GM21619 (cell line): ENCODE data around the gene ZDHHC5.
"Not testable (repeated sequence)": the region's sequence is repeated elsewhere in the genome, so short reads cannot be mapped to it uniquely, and the experiment has no call there.

Source experiments
- ATAC-seq: cut with Tn5 transposase; IDR thresholded peaks from one replicate; pipeline ENCODE4 v1.9.1; 2021; ENCODE audit not compliant: unreplicated experiment

Gene ZDHHC5

DNA sequence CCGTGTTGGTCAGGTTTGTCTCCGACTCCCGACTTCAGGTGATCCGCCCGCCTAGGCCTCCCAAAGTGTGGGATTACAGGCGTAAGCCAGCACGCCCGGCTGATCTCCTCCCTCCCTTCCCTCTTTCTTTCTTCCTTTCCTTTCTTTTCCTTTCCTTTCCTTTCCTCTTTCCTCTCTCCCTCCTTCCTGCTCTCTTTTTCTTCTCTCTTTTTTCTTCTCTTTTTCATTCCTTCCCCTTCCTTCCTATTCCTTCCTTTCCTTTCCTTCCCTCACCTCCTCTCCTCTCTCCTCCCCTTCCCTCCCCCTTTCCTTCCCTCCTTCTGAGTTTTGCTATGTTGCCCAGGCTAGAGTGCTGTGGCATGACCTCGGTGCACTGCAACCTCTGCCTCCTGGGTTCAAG lies 3.9 kb upstream of the ZDHHC5 start:
- ATAC-seq, result no peak

DNA sequence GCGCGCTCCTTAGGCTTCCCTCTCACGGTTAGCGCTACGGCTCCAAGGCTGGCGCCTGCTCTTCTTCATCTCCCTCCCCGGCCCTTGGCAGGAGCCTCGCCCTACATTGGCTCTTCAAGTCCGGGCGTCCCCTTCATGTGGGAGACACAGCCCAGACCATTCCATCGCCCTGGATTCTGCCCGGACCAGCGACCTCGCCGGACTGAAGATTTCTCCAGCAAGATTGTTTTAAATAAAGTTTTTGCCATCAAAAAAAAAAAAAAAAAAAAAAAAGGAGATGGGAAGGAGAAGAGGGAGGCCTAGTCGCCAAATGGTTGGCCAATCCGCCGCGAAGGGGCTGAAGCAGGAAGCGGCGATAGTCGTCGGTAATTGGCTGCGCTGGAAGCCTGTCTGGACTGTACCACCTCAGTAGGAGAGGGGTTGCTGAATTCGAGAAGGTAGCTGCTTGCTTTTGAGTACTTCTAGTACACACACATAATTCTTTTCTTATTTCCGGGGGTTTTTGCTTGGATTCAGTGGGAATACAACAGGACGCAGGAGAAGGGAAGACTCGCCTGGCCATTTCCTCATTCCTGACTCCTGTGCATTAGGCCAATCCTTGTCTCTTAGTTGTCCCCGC lies 688 bp upstream of the ZDHHC5 start:
- ATAC-seq, result peak; percentile 66

GRCh38 chr11:57668434-57668782 lies 494 bp downstream of the ZDHHC5 start:
- ATAC-seq, result peak; percentile 8

GRCh38 chr11:57674251-57674650 lies 6.3 kb downstream of the ZDHHC5 start:
- no peak for ATAC-seq

GRCh38 chr11:57675176-57675941 lies 7.4 kb downstream of the ZDHHC5 start:
- ATAC-seq, result no peak

DNA sequence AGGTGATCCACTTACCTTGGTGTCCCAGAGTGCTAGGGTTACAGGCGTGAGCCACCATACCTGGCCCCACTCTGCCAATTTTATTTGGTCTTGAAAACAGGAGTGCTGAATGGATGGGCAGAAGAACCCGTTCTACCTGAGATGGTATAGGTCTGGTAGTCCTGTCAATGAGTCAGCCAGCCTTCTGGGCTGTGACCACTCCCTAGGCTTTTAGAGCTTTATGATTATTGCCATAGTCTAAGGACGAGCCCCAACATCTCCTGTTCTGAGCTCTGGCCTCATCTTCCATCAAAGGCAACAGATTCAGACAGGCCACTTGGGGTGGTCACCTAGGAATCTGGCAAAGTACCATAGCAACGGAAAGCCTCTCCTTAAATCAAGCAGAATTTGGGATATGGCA lies 11.5 kb downstream of the ZDHHC5 start:
- no peak for ATAC-seq

DNA sequence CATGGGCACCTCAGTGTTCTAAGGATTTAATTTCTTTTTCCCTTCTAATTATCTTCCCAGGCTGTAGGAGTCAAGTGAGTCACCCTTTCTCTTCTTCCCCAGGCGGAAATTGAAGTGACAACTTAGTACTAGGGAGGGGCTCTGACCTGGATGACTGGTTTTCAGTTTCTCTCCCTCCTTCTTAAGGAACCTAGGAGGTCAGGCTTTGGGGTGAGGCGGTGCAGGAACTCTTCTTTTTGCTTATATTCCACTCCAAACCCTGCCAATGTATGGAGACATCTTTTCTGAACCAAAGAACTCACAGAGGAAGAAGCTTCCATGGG lies 12.6 kb downstream of the ZDHHC5 start:
- peak; percentile 41 for ATAC-seq

DNA sequence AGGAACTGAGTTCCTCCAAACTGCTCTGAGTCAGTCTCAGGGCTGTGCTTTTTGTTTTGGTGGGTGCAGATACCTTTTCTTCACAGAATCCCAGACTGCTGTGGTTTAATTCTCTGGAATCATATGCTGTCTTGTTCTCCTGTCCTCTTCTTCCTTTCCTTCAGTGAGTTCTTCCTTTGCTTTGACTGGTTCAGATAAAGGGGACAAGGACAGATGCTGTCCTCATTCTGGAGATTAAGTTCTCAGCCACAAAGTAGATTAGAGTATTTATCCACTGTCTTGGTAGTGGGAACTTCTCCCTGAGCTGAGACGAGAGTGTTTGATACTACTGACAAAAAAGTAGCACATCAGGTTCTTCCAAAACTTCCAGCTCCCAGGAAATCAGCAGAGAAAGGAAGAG lies 13.3 kb downstream of the ZDHHC5 start:
- no peak for ATAC-seq

GRCh38 chr11:57690474-57690873 lies 22.6 kb downstream of the ZDHHC5 start:
- not testable (repeated sequence) for ATAC-seq

DNA sequence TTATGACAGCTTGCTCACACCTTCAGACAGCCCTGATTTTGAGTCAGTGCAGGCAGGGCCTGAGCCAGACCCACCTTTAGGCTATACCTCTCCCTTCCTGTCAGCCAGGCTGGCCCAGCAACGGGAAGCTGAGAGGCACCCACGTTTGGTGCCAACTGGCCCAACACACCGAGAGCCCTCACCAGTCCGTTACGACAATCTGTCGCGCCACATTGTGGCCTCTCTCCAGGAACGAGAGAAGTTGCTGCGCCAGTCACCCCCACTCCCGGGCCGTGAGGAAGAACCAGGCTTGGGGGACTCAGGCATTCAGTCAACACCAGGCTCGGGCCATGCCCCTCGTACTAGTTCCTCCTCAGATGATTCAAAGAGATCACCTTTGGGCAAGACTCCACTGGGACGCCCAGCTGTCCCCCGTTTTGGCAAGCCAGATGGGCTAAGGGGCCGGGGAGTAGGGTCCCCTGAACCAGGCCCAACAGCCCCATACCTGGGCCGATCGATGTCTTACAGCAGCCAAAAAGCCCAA lies 31.0 kb downstream of the ZDHHC5 start:
- ATAC-seq, result no peak

- no peak for ATAC-seq
These were observed 31.9 kb downstream of the ZDHHC5 start for GRCh38 chr11:57699813-57700212.

GRCh38 chr11:57700425-57700824 lies 32.5 kb downstream of the ZDHHC5 start:
- no peak for ATAC-seq

GRCh38 chr11:57703341-57703740 lies 35.4 kb downstream of the ZDHHC5 start:
- no peak for ATAC-seq

DNA sequence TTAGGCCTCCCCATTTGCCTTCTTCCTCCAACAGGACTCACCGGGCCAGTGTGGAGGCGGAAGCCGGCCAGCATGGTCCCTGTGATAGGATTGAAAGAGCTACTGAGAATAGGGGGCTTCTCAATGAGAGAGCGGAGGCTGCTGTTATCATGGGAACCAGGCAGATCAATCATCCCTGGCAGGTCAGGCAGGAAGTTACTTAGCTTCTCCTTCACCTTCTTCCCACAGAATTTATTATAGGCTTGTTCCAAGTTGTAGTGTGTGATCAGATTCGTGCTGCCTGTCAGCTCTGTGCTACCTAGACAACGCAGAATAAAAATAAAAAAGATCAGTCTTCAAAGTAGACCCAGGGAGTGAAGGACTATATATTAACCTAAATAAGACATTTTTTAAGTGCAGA lies 37.0 kb downstream of the ZDHHC5 start:
- ATAC-seq, result no peak

- ATAC-seq, result not testable (repeated sequence)
These were observed 37.5 kb downstream of the ZDHHC5 start for GRCh38 chr11:57705432-57705831.

GRCh38 chr11:57709802-57710367 lies 42.0 kb downstream of the ZDHHC5 start:
- ATAC-seq, result no peak

DNA sequence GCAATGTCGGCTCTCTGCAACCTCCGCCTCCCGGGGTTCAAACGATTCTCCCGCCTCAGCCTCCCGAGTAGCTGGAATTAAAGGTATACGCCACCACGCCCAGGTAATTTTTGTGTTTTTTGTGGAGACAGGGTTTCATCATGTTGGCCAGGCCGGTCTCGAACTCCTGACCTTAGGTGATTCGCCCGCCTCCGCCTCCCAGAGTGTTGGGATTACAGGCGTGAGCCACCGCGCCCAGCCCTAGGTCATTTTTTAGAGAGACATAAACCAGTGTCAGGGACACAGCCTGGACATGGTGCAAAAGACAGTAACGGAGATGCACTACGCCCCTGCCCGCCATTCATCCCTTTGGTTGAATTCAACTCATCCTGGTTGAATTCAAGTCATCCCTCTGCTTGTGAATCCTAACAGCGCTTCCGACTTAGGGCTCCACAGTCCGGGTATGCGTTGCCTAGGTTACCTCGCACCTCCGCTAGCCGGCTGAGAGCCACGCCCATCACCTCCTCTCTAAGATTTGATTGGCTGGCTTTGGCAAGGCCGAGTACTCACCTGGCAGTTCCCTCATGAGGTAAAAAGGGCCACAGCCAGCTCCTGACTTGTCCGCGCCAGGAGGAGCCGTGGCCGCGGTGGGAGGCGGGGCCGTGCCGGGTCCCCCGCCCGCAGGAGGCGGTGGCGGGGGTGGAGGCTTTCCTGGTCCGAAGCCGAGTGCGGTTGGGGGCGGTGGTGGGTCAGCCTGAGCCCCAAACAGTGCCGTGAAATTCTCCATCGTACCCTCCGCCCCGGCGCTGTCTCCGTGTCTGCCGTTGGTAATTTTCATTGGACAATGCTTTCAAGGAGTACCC lies 43.7 kb downstream of the ZDHHC5 start, which contains the start of gene MED19:
Gene MED19, minus strand, starts transcription at position 802 of the 842 bp plus-strand sequence. Its CDS starts 36 bp downstream, at position 766.
- peak; percentile 38 for ATAC-seq

DNA sequence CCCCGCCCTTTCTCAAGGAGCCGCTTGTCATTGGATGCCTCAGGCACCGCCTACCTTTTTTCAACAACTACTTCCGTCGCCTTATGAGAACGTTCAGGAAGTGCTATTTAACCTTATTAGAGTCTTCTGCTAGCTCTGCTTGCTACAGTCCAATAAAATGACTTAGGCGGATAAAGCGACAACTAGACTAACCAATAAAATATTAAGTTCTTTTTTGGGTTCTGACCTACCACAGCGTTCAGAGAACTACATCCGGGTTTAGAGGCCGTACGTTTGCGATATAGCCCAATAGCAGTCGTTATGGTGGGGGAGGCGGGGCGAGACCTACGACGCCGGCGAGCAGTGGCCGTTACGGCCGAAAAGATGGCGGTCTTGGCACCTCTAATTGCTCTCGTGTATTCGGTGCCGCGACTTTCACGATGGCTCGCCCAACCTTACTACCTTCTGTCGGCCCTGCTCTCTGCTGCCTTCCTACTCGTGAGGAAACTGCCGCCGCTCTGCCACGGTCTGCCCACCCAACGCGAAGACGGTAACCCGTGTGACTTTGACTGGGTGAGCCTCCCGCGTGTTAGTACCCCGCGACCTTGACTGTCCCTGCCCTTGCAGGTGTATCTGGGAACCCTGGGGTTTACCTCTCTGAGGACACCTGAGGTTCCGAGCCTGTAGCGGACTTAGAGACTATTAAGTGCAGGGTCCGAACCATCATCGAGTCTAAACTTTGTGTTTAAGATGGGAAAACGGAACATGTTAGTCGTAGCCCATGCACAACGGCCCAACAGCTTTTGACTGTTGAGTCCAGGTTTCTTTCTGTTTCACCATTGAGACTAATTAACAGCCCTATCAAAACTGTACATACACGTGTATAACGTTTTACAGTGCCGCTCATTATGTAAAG lies 44.6 kb downstream of the ZDHHC5 start, which contains the start of gene TMX2:
Gene TMX2, plus strand, starts transcription at position 338 of the 895 bp plus-strand sequence. Its CDS starts 26 bp downstream, at position 364.
- ATAC-seq, result peak; percentile 91

- ATAC-seq, result no peak
These were observed 45.9 kb downstream of the ZDHHC5 start for GRCh38 chr11:57713835-57714234.

- ATAC-seq, result not testable (repeated sequence)
These were observed 48.8 kb downstream of the ZDHHC5 start for GRCh38 chr11:57716726-57717125.
